Sigmoid colon (tissue), 7 donors: Measurements from ENCODE around the gene TPSB2. TPM values are rescaled to one million over a fixed set of nuclear protein-coding genes. Genes with fewer than 3 reads are reported as not detected.

Experiments
- DNase-seq: peaks from one replicate; pipeline ENCODE4 v3.0.0-alpha.2; 2019
- H3K27ac ChIP-seq, 4 donors: fragments of 200-600 bp; sonication (generic); one replicate each; pipeline ENCODE4 v1.5.1; 2016 to 2019; ENCODE audit warnings: mild to moderate bottlenecking in 1 of 4
- H3K27me3 ChIP-seq, 3 donors: fragments of 200-600 bp; sonication (generic); one replicate each; pipeline ENCODE4 v1.5.1; 2019; ENCODE audit warnings: mild to moderate bottlenecking in 1 of 3
- H3K36me3 ChIP-seq, 4 donors: fragments of 200-600 bp; sonication (generic); one replicate each; pipeline ENCODE4 v1.5.1; 2016 to 2019
- H3K4me1 ChIP-seq, 4 donors: fragments of 200-600 bp; sonication (generic); one replicate each; pipeline ENCODE4 v1.5.1; 2017 to 2019
- H3K4me3 ChIP-seq, 4 donors: fragments of 200-600 bp; sonication (generic); one replicate each; pipeline ENCODE4 v1.5.1; 2017 to 2019; ENCODE audit warnings: mild to moderate bottlenecking in 2 of 4, moderate library complexity in 1 of 4
- H3K9me3 ChIP-seq, 4 donors: fragments of 200-600 bp in 3 of 4; sonication (generic) in 3 of 4; one replicate each; pipeline versions ENCODE4 v1.5.1 to v1.6.1; 2013 to 2019
- CTCF ChIP-seq, 4 experiments: fragments of 450-650 bp in 3 of 4; fragments of 200-600 bp in 1 of 4; IDR thresholded peaks; one replicate each; pipeline ENCODE4 v1.5.1; 2016 to 2019; ENCODE audit warnings: antibody characterized with exemption in 4 of 4, mild to moderate bottlenecking in 3 of 4, moderate library complexity in 2 of 4
- EP300 ChIP-seq, 4 donors: sonication (generic); formaldehyde crosslinking; IDR thresholded peaks; one replicate each; pipeline ENCODE4 v1.6.1; 2017; ENCODE audit warnings: antibody characterized with exemption in 4 of 4
- POLR2A ChIP-seq, 2 donors: fragments of 450-650 bp; IDR thresholded peaks; one replicate each; pipeline ENCODE4 v1.6.1; 2016; ENCODE audit warnings: antibody characterized with exemption in 2 of 2, mild to moderate bottlenecking in 2 of 2, moderate library complexity in 2 of 2
- POLR2AphosphoS5 ChIP-seq, 4 donors: sonication (generic); formaldehyde crosslinking; IDR thresholded peaks; one replicate each; pipeline ENCODE4 v1.6.1; 2017; ENCODE audit warnings: antibody characterized with exemption in 4 of 4
- WGBS, 2 donors: extraction: QIAGEN DNeasy Blood & Tissue Kit; methylation state at CpG; one replicate each; pipeline ENCODE4 v1.1.7; 2013; 5-methylcytosine and 5-hydroxymethylcytosine counted together
- intact Hi-C: fragments of 100-400 bp; cut with DNase I; formaldehyde crosslinking; loops from one replicate; pipeline ENCODE4 v1.15.1; 2023
- polyA plus RNA-seq, 3 donors: library from polyadenylated mRNA; stranded (reverse); fragments of 200-250 nt; gene quantifications; one replicate each; pipeline ENCODE4 v1.2.3, GENCODE V29; 2013
- total RNA-seq, 4 donors: library from RNA; depleted of rRNA; stranded (reverse); fragments of >200 nt; gene quantifications; one replicate each; pipeline ENCODE4 v1.1.0, GENCODE V29; 2016
- donor health status: healthy with polysubstance abuse.
- donor health status: Bipolar disorder and iron deficiency.
- donor health status: healthy.

Gene TPSB2
- total and polyA plus RNA-seq, 7 donors: 7.9 to 182 (median 13.3) TPM

GRCh38 chr16:1213231-1213630 is 16.8 kb downstream of the TPSB2 start:
- intact Hi-C loops: no loop called here
- H3K27ac ChIP-seq: no peak overlapping the region
- WGBS, 2 donors: 78 to 80% methylated on average over 8 of the region's 8 CpGs
- no peaks in the 10 kb centered on the region for H3K27me3 ChIP-seq
- no peak for TF ChIP-seq POLR2AphosphoS5 (IDR thresholded peaks at IDR 0.05)
- TF ChIP-seq CTCF (IDR thresholded peaks at IDR 0.05): no peak
- no peak for TF ChIP-seq POLR2A (IDR thresholded peaks at IDR 0.05)
- no peak for TF ChIP-seq EP300 (IDR thresholded peaks at IDR 0.05)
- H3K4me3 ChIP-seq: no peak overlapping the region
- H3K9me3 ChIP-seq: no peaks in the 10 kb centered on the region
- DNase-seq: no peak
- no peaks in the 10 kb centered on the region for H3K4me1 ChIP-seq
- H3K36me3 ChIP-seq: peaks cover 75 to 100% (median 98%) of the 10 kb centered on the region in 4 donors

GRCh38 chr16:1212616-1213194 is 17.3 kb downstream of the TPSB2 start:
- Histone ChIP-seq H3K27me3 (no peaks in the 10 kb centered on the region), H3K4me1 (no peaks in the 10 kb centered on the region), H3K36me3 (peaks cover 69 to 100% (median 99%) of the 10 kb centered on the region in 4 donors), H3K4me3 (no peak overlapping the region), H3K27ac (peak overlapping the region in 1 of 4 donors; percentile 4), H3K9me3 (no peaks in the 10 kb centered on the region)
- no peak for TF ChIP-seq POLR2A (IDR thresholded peaks at IDR 0.05)
- no peak for TF ChIP-seq CTCF (IDR thresholded peaks at IDR 0.05)
- TF ChIP-seq POLR2AphosphoS5 (IDR thresholded peaks at IDR 0.05): no peak
- TF ChIP-seq EP300 (IDR thresholded peaks at IDR 0.05): no peak
- WGBS, 2 donors: 83 to 90% methylated on average over 40 of the region's 40 CpGs
- no peak for DNase-seq
- intact Hi-C loops: no loop called here

DNA sequence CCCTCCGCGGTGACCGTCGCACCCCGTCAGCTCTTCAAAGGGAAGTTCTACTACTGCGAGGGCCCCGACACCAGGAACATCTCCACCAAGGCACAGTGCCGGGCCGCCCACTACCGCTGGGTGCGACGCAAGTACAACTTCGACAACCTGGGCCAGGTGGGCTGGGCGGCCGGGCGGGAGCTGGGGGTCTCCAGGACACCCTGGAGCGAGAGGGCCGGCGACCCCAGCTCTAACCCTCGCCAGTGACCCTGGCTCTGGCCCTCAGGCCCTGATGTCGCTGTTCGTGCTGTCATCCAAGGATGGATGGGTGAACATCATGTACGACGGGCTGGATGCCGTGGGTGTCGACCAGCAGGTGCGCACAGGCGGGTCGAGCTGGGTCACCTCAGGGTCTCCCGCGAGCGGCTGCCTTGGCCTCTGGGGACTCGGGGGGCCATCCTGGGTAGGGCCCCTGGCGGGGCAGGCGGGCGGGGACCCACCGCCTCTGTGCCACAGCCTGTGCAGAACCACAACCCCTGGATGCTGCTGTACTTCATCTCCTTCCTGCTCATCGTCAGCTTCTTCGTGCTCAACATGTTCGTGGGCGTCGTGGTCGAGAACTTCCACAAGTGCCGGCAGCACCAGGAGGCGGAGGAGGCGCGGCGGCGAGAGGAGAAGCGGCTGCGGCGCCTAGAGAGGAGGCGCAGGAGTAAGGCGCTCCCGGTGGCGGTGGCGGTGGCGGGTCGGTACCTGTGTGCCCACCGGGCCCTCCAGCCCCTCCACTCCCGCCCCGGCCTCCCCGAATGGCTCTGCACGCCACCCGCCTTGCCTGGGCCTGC is 18.3 kb downstream of the TPSB2 start:
- H3K4me1 ChIP-seq: no peaks in the 10 kb centered on the region
- H3K36me3 ChIP-seq: peaks cover 64 to 100% (median 99%) of the 10 kb centered on the region in 4 donors
- H3K27ac ChIP-seq: no peak overlapping the region
- H3K27me3 ChIP-seq: no peaks in the 10 kb centered on the region
- WGBS, 2 donors: 90 to 91% methylated on average over 65 of the region's 65 CpGs
- TF ChIP-seq EP300 (IDR thresholded peaks at IDR 0.05) (no peak), CTCF (IDR thresholded peaks at IDR 0.05) (no peak), POLR2AphosphoS5 (IDR thresholded peaks at IDR 0.05) (no peak), POLR2A (IDR thresholded peaks at IDR 0.05) (no peak)
- H3K9me3 ChIP-seq: no peaks in the 10 kb centered on the region
- intact Hi-C loops: no loop called here
- H3K4me3 ChIP-seq: no peak overlapping the region
- DNase-seq: no peak

DNA sequence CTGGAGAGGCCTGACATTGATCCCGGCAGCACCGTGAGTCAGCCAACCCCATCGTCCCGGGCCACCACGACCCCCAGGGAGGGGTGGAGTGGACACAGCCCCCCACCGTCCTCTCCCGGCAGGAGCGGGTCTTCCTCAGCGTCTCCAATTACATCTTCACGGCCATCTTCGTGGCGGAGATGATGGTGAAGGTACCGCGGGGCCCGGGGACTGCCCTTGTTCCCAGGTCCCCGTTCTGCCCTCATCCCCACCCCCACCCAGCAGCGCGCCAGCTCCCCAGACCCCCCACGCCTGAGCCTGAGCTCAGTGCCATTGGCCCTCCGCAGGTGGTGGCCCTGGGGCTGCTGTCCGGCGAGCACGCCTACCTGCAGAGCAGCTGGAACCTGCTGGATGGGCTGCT is 19.5 kb downstream of the TPSB2 start:
- no peaks in the 10 kb centered on the region for H3K9me3 ChIP-seq
- H3K36me3 ChIP-seq: peaks cover 75 to 100% (median 99%) of the 10 kb centered on the region in 4 donors
- peak overlapping the region in 1 of 4 donors; percentile 12 for H3K27ac ChIP-seq
- intact Hi-C loops: no loop called here
- no peak for DNase-seq
- H3K27me3 ChIP-seq: no peaks in the 10 kb centered on the region
- no peak overlapping the region for H3K4me3 ChIP-seq
- TF ChIP-seq CTCF (IDR thresholded peaks at IDR 0.05): no peak
- TF ChIP-seq POLR2A (IDR thresholded peaks at IDR 0.05): no peak
- no peak for TF ChIP-seq POLR2AphosphoS5 (IDR thresholded peaks at IDR 0.05)
- no peak for TF ChIP-seq EP300 (IDR thresholded peaks at IDR 0.05)
- no peaks in the 10 kb centered on the region for H3K4me1 ChIP-seq
- 86 to 87% methylated on average over 23 of the region's 23 CpGs for WGBS, 2 donors
